Naive thymus-derived CD4-positive, alpha-beta T cell (primary cell): ENCODE measurements around the gene JAKMIP1. TPM values are rescaled to one million over a fixed set of nuclear protein-coding genes. Genes with fewer than 3 reads are reported as not detected.

Source experiments
- ATAC-seq: fragments of 150-1000 bp; cut with Tn5 transposase; 2 replicates; pipeline ENCODE4 v1.10.0; 2021; ENCODE audit warnings: mild to moderate bottlenecking, moderate library complexity
- CTCF ChIA-PET: fragments of 350-600 bp; sonication (Branson Sonifier 250); formaldehyde crosslinking; loops from one replicate; lab custom pipeline; 2021; ENCODE audit warnings: antibody characterized with exemption; lab: Charles Lee
- POLR2A ChIA-PET: fragments of 350-600 bp; sonication (Branson Sonifier 250); formaldehyde crosslinking; loops from one replicate; lab custom pipeline; 2021; ENCODE audit warnings: antibody characterized with exemption, inconsistent platforms; lab: Charles Lee
- DNase-seq, 9 donors: peaks; one replicate each; pipeline versions ENCODE4 v3.0.0 to v3.0.0-alpha.2; 2020 to 2022; ENCODE audit warnings: mixed read lengths in 1 of 9
- H3K27ac ChIP-seq: one replicate; pipeline ENCODE4 v1.7.0; 2013; ENCODE audit warnings: mild to moderate bottlenecking, low read depth, low read length, moderate library complexity
- H3K27me3 ChIP-seq, 2 donors: one replicate each; pipeline ENCODE4 v1.7.0; 2013; ENCODE audit warnings: low read length in 2 of 2, mild to moderate bottlenecking in 2 of 2, moderate library complexity in 2 of 2; ENCODE audit not compliant: control insufficient read depth in 2 of 2, insufficient read depth in 2 of 2
- H3K36me3 ChIP-seq, 3 experiments: 1 replicate in 2 of 3; 2 replicates in 1 of 3; pipeline ENCODE4 v1.7.0; 2013; ENCODE audit warnings: low read length in 3 of 3, mild to moderate bottlenecking in 3 of 3, moderate library complexity in 1 of 3; ENCODE audit not compliant: insufficient read depth in 3 of 3, control insufficient read depth in 2 of 3
- H3K4me1 ChIP-seq, 2 donors: one replicate each; pipeline ENCODE4 v1.7.0; 2013; ENCODE audit warnings: low read length in 2 of 2, mild to moderate bottlenecking in 2 of 2, moderate library complexity in 1 of 2; ENCODE audit not compliant: control insufficient read depth in 2 of 2, insufficient read depth in 2 of 2
- H3K4me3 ChIP-seq: 2 replicates; pipeline ENCODE4 v1.7.0; 2013; ENCODE audit warnings: mild to moderate bottlenecking, low read length
- H3K9me3 ChIP-seq, 3 experiments: 1 replicate in 2 of 3; 2 replicates in 1 of 3; pipeline ENCODE4 v1.7.0; 2013; ENCODE audit warnings: low read length in 3 of 3; ENCODE audit not compliant: control insufficient read depth in 2 of 3
- H3K27ac Mint-ChIP-seq, 9 donors: one replicate each; pipeline ENCODE4 v1.8.0; 2020 to 2022; ENCODE audit warnings: mixed read lengths in 9 of 9, mild to moderate bottlenecking in 8 of 9, moderate library complexity in 5 of 9, inconsistent platforms in 2 of 9
- H3K27me3 Mint-ChIP-seq, 5 donors: one replicate each; pipeline ENCODE4 v1.8.0; 2021 to 2022; ENCODE audit warnings: mixed read lengths in 5 of 5, mild to moderate bottlenecking in 1 of 5
- H3K36me3 Mint-ChIP-seq, 5 donors: one replicate each; pipeline ENCODE4 v1.8.0; 2020 to 2022; ENCODE audit warnings: mixed read lengths in 5 of 5, mild to moderate bottlenecking in 3 of 5, inconsistent platforms in 1 of 5
- H3K4me1 Mint-ChIP-seq, 7 donors: one replicate each; pipeline ENCODE4 v1.8.0; 2020 to 2022; ENCODE audit warnings: mixed read lengths in 7 of 7, mild to moderate bottlenecking in 3 of 7, inconsistent platforms in 1 of 7
- H3K4me3 Mint-ChIP-seq, 10 donors: one replicate each; pipeline ENCODE4 v1.8.0; 2020 to 2022; ENCODE audit warnings: mild to moderate bottlenecking in 10 of 10, mixed read lengths in 10 of 10, moderate library complexity in 6 of 10, inconsistent platforms in 2 of 10
- H3K9me3 Mint-ChIP-seq, 11 donors: one replicate each; pipeline ENCODE4 v1.8.0; 2020 to 2022; ENCODE audit warnings: mixed read lengths in 11 of 11, mild to moderate bottlenecking in 4 of 11, inconsistent platforms in 1 of 11, moderate library complexity in 1 of 11
- intact Hi-C, 2 donors: fragments of 100-400 bp; cut with micrococcal nuclease; formaldehyde crosslinking; loops; one replicate each; pipeline ENCODE4 v1.15.1; 2023
- polyA plus RNA-seq, 2 donors: library from polyadenylated mRNA; unstranded; fragments of 300-500 nt; fragmentation: Illumina TruSeq; gene quantifications; one replicate each; pipeline ENCODE4 v1.2.3, GENCODE V29; 2021
- total RNA-seq, 6 experiments: library from RNA in 5 of 6; stranded (reverse) in 5 of 6; gene quantifications; 1 replicate in 5 of 6; 2 replicates in 1 of 6; pipeline ENCODE4 v1.2.3 and lab custom pipeline; 2021 to 2026

The JAKMIP1 gene
- total and polyA plus RNA-seq, 7 experiments from 2014 or later: 0.21 to 15.3 (median 2.4) TPM; not detected in 3

DNA sequence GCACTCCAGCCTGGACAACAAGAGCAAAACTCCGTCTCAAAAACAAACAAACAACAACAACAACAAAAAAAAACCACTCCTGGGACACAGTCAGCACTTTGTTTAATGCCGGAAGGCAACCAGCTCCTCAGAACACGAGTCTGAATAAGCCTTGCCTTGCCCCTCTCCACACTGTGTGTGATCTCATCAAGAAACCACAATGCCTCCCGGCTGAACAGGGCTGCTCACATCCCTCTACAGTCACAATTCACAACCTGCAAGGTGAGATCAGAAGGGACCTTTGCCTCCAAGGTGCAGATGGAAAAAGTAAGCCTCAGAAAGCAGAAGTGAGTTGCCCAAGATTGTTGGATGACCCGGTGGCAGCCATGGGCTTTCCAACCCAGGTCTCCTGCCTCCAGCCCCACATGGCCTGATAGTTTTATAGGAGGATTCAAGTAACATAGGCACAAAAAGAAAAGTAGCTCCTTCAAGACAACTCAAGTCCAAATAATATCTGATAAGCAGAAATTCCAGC lies 80.8 kb downstream of the JAKMIP1 start:
- Mint-ChIP-seq H3K36me3 (peaks cover 0 to 5% (median 0%) of the 10 kb centered on the region in 5 donors), H3K27ac (no peak overlapping the region), H3K9me3 (no peaks in the 10 kb centered on the region), H3K27me3 (peaks cover 0 to 9% (median 4%) of the 10 kb centered on the region in 5 donors), H3K4me3 (no peak overlapping the region), H3K4me1 (peaks cover 0 to 15% (median 0%) of the 10 kb centered on the region in 7 donors)
- no peak overlapping the region for H3K4me3 ChIP-seq
- intact Hi-C loops: no loop called here
- H3K27me3 ChIP-seq: no peaks in the 10 kb centered on the region
- ATAC-seq (no peak), DNase-seq (no peak)
- ChIA-PET POLR2A (no interaction called here), CTCF (no interaction called here)
- H3K9me3 ChIP-seq: no peaks in the 10 kb centered on the region
- no peak overlapping the region for H3K27ac ChIP-seq
- H3K36me3 ChIP-seq: no peaks in the 10 kb centered on the region
- H3K4me1 ChIP-seq: no peaks in the 10 kb centered on the region

DNA sequence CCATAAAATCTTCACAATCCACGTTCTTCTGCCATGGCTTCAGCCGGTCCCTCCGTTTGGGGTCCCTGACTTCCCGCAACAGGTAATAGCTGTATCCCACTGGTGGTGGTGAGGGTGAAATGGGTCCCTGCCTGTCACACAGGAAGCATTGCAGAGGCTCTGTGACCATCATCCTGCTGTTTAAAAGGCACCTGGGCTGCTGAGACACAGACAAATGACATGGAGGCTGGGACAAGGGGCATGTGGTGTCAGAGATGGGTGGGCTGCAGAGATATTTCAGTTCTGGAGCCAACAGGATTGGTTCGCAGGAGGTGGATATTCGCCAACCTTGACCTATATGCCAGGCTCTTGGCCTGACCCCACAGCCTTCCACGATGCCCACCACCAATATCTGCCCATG lies 82.1 kb downstream of the JAKMIP1 start:
- H3K36me3 Mint-ChIP-seq: peaks cover 0 to 7% (median 0%) of the 10 kb centered on the region in 5 donors
- H3K27ac ChIP-seq: no peak overlapping the region
- H3K27ac Mint-ChIP-seq: no peak overlapping the region
- no peak overlapping the region for H3K4me3 ChIP-seq
- intact Hi-C loops: no loop called here
- ChIA-PET POLR2A (no interaction called here), CTCF (no interaction called here)
- H3K4me1 Mint-ChIP-seq: peaks cover 0 to 23% (median 0%) of the 10 kb centered on the region in 7 donors
- ATAC-seq: no peak
- H3K27me3 Mint-ChIP-seq: peaks cover 0 to 11% (median 5%) of the 10 kb centered on the region in 5 donors
- no peaks in the 10 kb centered on the region for H3K36me3 ChIP-seq
- H3K9me3 ChIP-seq: no peaks in the 10 kb centered on the region
- H3K4me3 Mint-ChIP-seq: no peak overlapping the region
- no peaks in the 10 kb centered on the region for H3K27me3 ChIP-seq
- H3K4me1 ChIP-seq: no peaks in the 10 kb centered on the region
- no peaks in the 10 kb centered on the region for H3K9me3 Mint-ChIP-seq
- no peak for DNase-seq

DNA sequence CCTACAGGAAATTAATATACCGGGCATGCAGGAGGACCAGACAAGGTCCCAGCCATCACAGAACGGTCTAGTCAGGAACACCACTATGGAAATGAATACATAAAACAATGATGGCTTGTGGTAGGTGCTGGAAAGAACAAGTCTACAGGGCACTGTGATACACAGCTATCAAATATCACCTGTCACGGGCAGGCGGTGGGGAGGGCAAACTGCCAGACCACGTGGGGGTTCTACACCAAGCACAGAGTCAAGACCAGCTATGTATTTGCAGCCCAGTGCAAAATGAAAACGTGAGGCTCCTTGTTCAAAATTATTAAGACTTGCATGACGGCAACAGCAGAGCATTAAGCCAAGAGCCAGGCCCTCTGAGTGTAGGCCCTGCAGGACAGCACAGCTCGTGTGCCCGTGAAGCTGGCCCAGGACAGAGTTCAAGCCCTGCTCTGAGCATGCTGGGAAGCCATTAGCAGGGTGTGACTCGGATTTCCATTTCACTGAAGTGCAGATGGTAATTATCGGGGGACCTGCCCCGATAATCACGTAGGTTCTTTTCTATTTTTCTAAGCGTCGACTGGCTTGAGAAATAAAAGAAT lies 83.6 kb downstream of the JAKMIP1 start:
- H3K4me1 Mint-ChIP-seq: peaks cover 0 to 23% (median 0%) of the 10 kb centered on the region in 7 donors
- peaks cover 0 to 11% (median 5%) of the 10 kb centered on the region in 5 donors for H3K27me3 Mint-ChIP-seq
- intact Hi-C loops: no loop called here
- Histone ChIP-seq H3K36me3 (no peaks in the 10 kb centered on the region), H3K4me1 (no peaks in the 10 kb centered on the region), H3K27me3 (no peaks in the 10 kb centered on the region), H3K9me3 (no peaks in the 10 kb centered on the region), H3K27ac (no peak overlapping the region), H3K4me3 (no peak overlapping the region)
- ATAC-seq (no peak), DNase-seq (no peak)
- H3K36me3 Mint-ChIP-seq: peaks cover 0 to 7% (median 0%) of the 10 kb centered on the region in 5 donors
- no peak overlapping the region for H3K4me3 Mint-ChIP-seq
- POLR2A ChIA-PET: no interaction called here
- no peaks in the 10 kb centered on the region for H3K9me3 Mint-ChIP-seq
- peak overlapping the region in 1 of 9 donors; percentile 18 for H3K27ac Mint-ChIP-seq
- CTCF ChIA-PET: no interaction called here

DNA sequence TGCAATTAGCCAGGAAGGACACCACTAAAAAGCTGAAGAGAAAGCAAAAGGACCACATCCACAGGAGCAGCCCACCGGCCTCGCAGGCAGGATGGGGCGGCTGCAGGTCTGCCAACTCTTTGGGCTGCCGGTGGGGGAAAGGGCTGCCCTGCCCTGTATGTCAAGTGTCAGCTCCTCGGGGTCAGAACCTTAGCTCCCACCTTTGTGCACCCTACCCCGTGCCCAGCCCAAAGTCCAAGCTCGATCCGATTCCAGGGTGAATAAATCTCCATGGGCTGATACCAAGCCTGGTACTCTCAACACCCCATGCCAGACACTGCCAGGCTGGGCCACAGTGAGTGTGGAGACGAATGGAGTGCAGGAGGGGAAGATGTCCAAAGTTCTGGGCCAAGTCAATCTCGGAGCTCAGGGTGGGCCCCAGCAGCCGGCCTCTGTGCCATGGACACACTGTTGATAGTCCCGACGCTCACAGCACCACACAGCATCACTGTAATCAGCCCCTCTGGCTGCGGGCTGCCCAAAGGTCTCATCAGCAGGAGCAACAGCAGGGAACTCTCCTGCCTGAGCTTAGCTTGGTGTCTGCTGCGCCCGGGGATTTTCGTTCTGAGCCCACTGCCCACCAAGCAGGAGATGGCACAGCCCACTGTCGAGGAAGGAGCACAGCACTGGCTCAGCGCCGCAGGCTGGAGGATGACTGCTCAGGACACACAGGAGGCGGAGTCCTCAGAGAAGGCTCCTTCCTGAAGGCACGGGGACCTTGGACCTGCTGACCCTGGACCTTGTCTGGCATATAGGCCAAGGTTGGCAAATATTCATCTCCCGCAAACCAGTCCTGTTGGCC lies 84.4 kb downstream of the JAKMIP1 start:
- Histone ChIP-seq H3K36me3 (no peaks in the 10 kb centered on the region), H3K4me3 (no peak overlapping the region), H3K27me3 (no peaks in the 10 kb centered on the region), H3K27ac (no peak overlapping the region), H3K9me3 (no peaks in the 10 kb centered on the region), H3K4me1 (no peaks in the 10 kb centered on the region)
- H3K4me3 Mint-ChIP-seq: no peak overlapping the region
- peaks cover 0 to 7% (median 0%) of the 10 kb centered on the region in 5 donors for H3K36me3 Mint-ChIP-seq
- no peaks in the 10 kb centered on the region for H3K9me3 Mint-ChIP-seq
- ChIA-PET CTCF (no interaction called here), POLR2A (no interaction called here)
- peaks cover 0 to 23% (median 0%) of the 10 kb centered on the region in 7 donors for H3K4me1 Mint-ChIP-seq
- peaks cover 0 to 18% (median 5%) of the 10 kb centered on the region in 5 donors for H3K27me3 Mint-ChIP-seq
- intact Hi-C loops: no loop called here
- ATAC-seq: no peak
- H3K27ac Mint-ChIP-seq: no peak overlapping the region
- DNase-seq: no peak

DNA sequence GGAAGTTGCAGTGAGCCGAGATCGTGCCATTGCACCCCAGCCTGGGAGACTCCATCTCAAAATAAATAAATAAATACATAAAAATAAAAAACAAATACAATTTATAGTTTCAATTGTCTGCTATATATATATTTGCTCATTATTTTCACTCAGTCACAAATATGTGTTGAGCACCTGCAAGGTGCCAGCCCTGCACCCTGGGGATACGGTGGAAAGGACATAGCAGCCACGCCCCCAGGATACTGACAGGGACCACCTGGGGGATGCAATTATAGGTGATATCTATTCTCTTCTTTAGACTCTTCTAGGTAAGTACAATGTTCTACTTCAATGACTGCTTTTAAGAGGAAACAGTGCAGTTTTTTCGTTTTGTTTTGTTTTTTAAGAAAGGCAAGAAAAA lies 85.0 kb downstream of the JAKMIP1 start:
- Histone ChIP-seq H3K27me3 (no peaks in the 10 kb centered on the region), H3K4me3 (no peak overlapping the region), H3K4me1 (no peaks in the 10 kb centered on the region), H3K36me3 (no peaks in the 10 kb centered on the region), H3K9me3 (no peaks in the 10 kb centered on the region), H3K27ac (no peak overlapping the region)
- Mint-ChIP-seq H3K9me3 (no peaks in the 10 kb centered on the region), H3K4me1 (peaks cover 0 to 23% (median 0%) of the 10 kb centered on the region in 7 donors), H3K27ac (no peak overlapping the region), H3K4me3 (no peak overlapping the region), H3K27me3 (peaks cover 0 to 18% (median 5%) of the 10 kb centered on the region in 5 donors), H3K36me3 (peaks cover 0 to 10% (median 0%) of the 10 kb centered on the region in 5 donors)
- intact Hi-C loops: no loop called here
- DNase-seq: no peak
- ATAC-seq: no peak
- ChIA-PET CTCF (no interaction called here), POLR2A (no interaction called here)

DNA sequence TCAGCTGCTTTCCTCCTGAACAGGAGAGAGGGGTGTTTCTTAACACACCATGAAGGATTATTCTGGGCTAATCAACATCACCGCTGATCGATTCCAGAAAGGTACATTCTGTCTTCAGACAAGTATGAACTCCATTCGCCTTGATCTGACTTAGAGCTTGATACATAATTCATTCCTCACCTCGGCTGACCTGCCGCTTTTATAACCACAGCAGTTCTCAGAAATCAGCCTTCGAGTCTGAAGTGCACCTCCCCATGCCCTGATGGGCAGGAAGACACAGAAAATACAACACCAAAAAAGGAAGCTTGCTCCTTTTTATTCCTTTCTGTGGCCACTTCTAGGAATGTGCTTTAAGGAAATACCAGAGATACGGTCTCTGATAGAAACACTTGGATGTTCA lies 85.7 kb downstream of the JAKMIP1 start:
- Mint-ChIP-seq H3K9me3 (no peaks in the 10 kb centered on the region), H3K36me3 (peaks cover 0 to 10% (median 0%) of the 10 kb centered on the region in 5 donors), H3K27ac (peak overlapping the region in 1 of 9 donors; percentile 50), H3K27me3 (peaks cover 0 to 18% (median 5%) of the 10 kb centered on the region in 5 donors), H3K4me1 (peaks cover 0 to 22% (median 0%) of the 10 kb centered on the region in 7 donors), H3K4me3 (peak overlapping the region in 1 of 10 donors; percentile 54)
- H3K4me1 ChIP-seq: no peaks in the 10 kb centered on the region
- H3K27me3 ChIP-seq: no peaks in the 10 kb centered on the region
- H3K4me3 ChIP-seq: no peak overlapping the region
- H3K27ac ChIP-seq: no peak overlapping the region
- no peaks in the 10 kb centered on the region for H3K9me3 ChIP-seq
- H3K36me3 ChIP-seq: no peaks in the 10 kb centered on the region
- ChIA-PET CTCF (no interaction called here), POLR2A (no interaction called here)
- intact Hi-C loops: no loop called here
- no peak for DNase-seq
- no peak for ATAC-seq
